K562 (cell line): ENCODE results near the gene ANKDD1A. TPM values are rescaled to one million over a fixed set of nuclear protein-coding genes. Genes with fewer than 3 reads are reported as not detected.

Experiments used
- ATAC-seq: fragments of 200-7000 bp; cut with Tn5 transposase; 3 replicates; pipeline ENCODE4 v1.9.1; 2020; ENCODE audit warnings: moderate library complexity
- BruUV-seq: library from RNA; stranded (reverse); fragments of 400-500 nt; replicated peaks from 2 replicates; lab custom pipeline; 2021; lab: Mats Ljungman, UMichigan
- CTCF ChIA-PET: fragments of 300-600 bp; formaldehyde crosslinking; extraction: SDS; loops from one replicate; lab custom pipeline; 2021; ENCODE audit warnings: low intra/inter-chr PET ratio; lab: Yijun Ruan, JAX
- POLR2A ChIA-PET: fragments of 300-600, 350-650 bp; sonication (Branson Sonifier 250); formaldehyde crosslinking; extraction: SDS; loops from one replicate; lab custom pipeline; 2021; ENCODE audit warnings: antibody characterized with exemption, inconsistent platforms; lab: Yijun Ruan, JAX
- DNase-seq, 4 experiments: peaks; one replicate each; pipeline versions ENCODE4 v3.0.0 to v3.0.0-alpha.2; 2011 to 2018; ENCODE audit warnings: low spot score in 3 of 4, mixed read lengths in 3 of 4; ENCODE audit errors: extremely low read depth in 1 of 4
- FAIRE-seq: peaks from 2 replicates; lab custom pipeline; 2011; peaks lifted over from hg19 to GRCh38; lab: Jason Lieb, UNC
- H2AFZ ChIP-seq: 2 replicates; pipeline ENCODE4 v1.6.0; 2011; ENCODE audit warnings: low read depth, low read length, control low read depth, inconsistent platforms
- H3K27ac ChIP-seq: fragments of 200-600 bp; 3 replicates; pipeline ENCODE4 v1.8.0; 2011; ENCODE audit warnings: low read depth, mild to moderate bottlenecking, control low read depth, inconsistent platforms, low read length, moderate library complexity, mixed read lengths; ENCODE audit errors: extremely low read depth
- H3K27me3 ChIP-seq, 2 experiments: fragments of 300-600 bp in 1 of 2; 2 replicates in 1 of 2; 3 replicates in 1 of 2; pipeline versions ENCODE4 v1.6.0 to v1.8.0; 2011; ENCODE audit warnings: inconsistent platforms in 2 of 2, low read length in 2 of 2, mild to moderate bottlenecking in 1 of 2, mixed read lengths in 1 of 2, moderate library complexity in 1 of 2; ENCODE audit not compliant: control insufficient read depth in 2 of 2, insufficient read depth in 2 of 2
- H3K36me3 ChIP-seq: fragments of 300-600 bp; 3 replicates; pipeline ENCODE4 v1.8.0; 2011; ENCODE audit warnings: mild to moderate bottlenecking, low read length, inconsistent platforms; ENCODE audit not compliant: control insufficient read depth, insufficient read depth
- H3K4me1 ChIP-seq, 2 experiments: fragments of 200-600 bp in 1 of 2; replicated peaks in 1 of 2; 2 replicates in 1 of 2; 3 replicates in 1 of 2; pipeline versions ENCODE4 v1.5.1 to v1.8.0; 2011; ENCODE audit warnings: inconsistent platforms in 2 of 2, low read length in 2 of 2, mild to moderate bottlenecking in 1 of 2, mixed read lengths in 1 of 2, moderate library complexity in 1 of 2; ENCODE audit not compliant: control insufficient read depth in 2 of 2, insufficient read depth in 2 of 2
- H3K4me2 ChIP-seq: 2 replicates; pipeline ENCODE4 v1.6.1; 2011; ENCODE audit warnings: low read length, control low read depth, inconsistent platforms, mixed read lengths; ENCODE audit not compliant: insufficient read depth
- H3K4me3 ChIP-seq: fragments of 200-600 bp; sonication (generic), shearing (Covaris generic); 2 replicates; pipeline ENCODE4 v1.5.1; 2016; ENCODE audit warnings: control low read depth, inconsistent platforms
- H3K79me2 ChIP-seq: fragments of 200-600 bp; 3 replicates; pipeline ENCODE4 v1.8.0; 2011; ENCODE audit warnings: low read length, inconsistent platforms; ENCODE audit not compliant: control insufficient read depth, insufficient read depth
- H3K9ac ChIP-seq, 2 experiments: 2 replicates each; pipeline versions ENCODE4 v1.6.0 to v1.6.1; 2011; ENCODE audit warnings: low read depth in 2 of 2, low read length in 2 of 2, control low read depth in 1 of 2, inconsistent platforms in 1 of 2, mild to moderate bottlenecking in 1 of 2, mixed read lengths in 1 of 2; ENCODE audit not compliant: insufficient read depth in 1 of 2
- H3K9me1 ChIP-seq: one replicate; pipeline ENCODE4 v1.6.0; 2011; ENCODE audit warnings: inconsistent platforms, mild to moderate bottlenecking, low read length, moderate library complexity; ENCODE audit not compliant: control insufficient read depth, insufficient read depth
- H3K9me3 ChIP-seq: replicated peaks from 2 replicates; pipeline ENCODE4 v1.5.1; 2011; ENCODE audit warnings: low read depth, low read length, inconsistent platforms; ENCODE audit not compliant: control insufficient read depth, insufficient read depth
- H4K20me1 ChIP-seq: replicated peaks from 2 replicates; pipeline ENCODE4 v1.6.1; 2011; ENCODE audit warnings: low read length, inconsistent platforms, mixed read lengths; ENCODE audit not compliant: control insufficient read depth, insufficient read depth
- EP300 ChIP-seq: IDR thresholded peaks from 2 replicates; pipeline ENCODE4 v1.6.1; 2012; ENCODE audit warnings: low read length, improper control_type of control experiment
- MLLT1 ChIP-seq, 2 experiments: fragments of 450-650 bp; IDR thresholded peaks; 2 replicates each; pipeline ENCODE4 v1.6.1; 2016
- MXI1 ChIP-seq: IDR thresholded peaks from 2 replicates; pipeline ENCODE4 v1.6.1; 2011; ENCODE audit warnings: low read depth, mild to moderate bottlenecking, improper control_type of control experiment, low read length
- NCOA6 ChIP-seq: fragments of 450-650 bp; IDR thresholded peaks from 2 replicates; pipeline ENCODE4 v1.6.1; 2017; ENCODE audit warnings: mild to moderate bottlenecking
- NR1H2 ChIP-seq: sonication (generic); formaldehyde crosslinking; IDR thresholded peaks from 2 replicates; pipeline ENCODE4 v1.4.0; 2020; ENCODE audit warnings: mild to moderate bottlenecking, missing genetic modification reagents
- ZEB2 ChIP-seq: fragments of 450-650 bp; IDR thresholded peaks from 2 replicates; pipeline ENCODE4 v1.6.1; 2016
- ZFP36 ChIP-seq: fragments of 150-350 bp; IDR thresholded peaks from 2 replicates; pipeline ENCODE4 v1.6.1; 2018; ENCODE audit warnings: low read length, low read depth; ENCODE audit not compliant: partially characterized antibody
- ZNF57 ChIP-seq: fragments of 450-650 bp; formaldehyde crosslinking; IDR thresholded peaks from 2 replicates; pipeline ENCODE4 v1.4.0; 2020; ENCODE audit warnings: mild to moderate bottlenecking, moderate library complexity
- WGBS: fragments of 100-300 bp; shearing (Covaris generic); methylation state at CpG from one replicate; pipeline ENCODE4 v1.1.6; 2016; ENCODE audit warnings: low coverage, mixed read lengths; ENCODE audit not compliant: insufficient coverage; ENCODE audit errors: missing lambda C conversion rate; 5-methylcytosine and 5-hydroxymethylcytosine counted together
- in situ Hi-C: fragments of 300-500 bp; cut with MboI; formaldehyde crosslinking; loops from 4 replicates; pipeline ENCODE4 v1.15.0; 2018; ENCODE audit warnings: inconsistent platforms, mixed read lengths
- intact Hi-C: fragments of 100-400 bp; cut with micrococcal nuclease; formaldehyde crosslinking; loops from 2 replicates; pipeline ENCODE4 v1.14.2; 2022
- polyA plus RNA-seq, 8 experiments: library from polyadenylated mRNA; depleted of rRNA in 4 of 8; stranded (reverse) in 5 of 8; unstranded in 3 of 8; fragments of >200 nt; fragmentation: Nextera tagmentation in 2 of 8; fragmentation: Illumina TruSeq in 1 of 8; extraction: Ambion mirVana in 2 of 8; extraction: Trizol in 1 of 8; gene quantifications; 2 replicates each; pipeline versions ENCODE4 v1.2.1 to v1.2.3, GENCODE V29; 2011 to 2014; ENCODE audit warnings: inconsistent platforms in 1 of 8, missing spikeins in 1 of 8
- total RNA-seq, 7 experiments: library from RNA; depleted of rRNA in 6 of 7; stranded (reverse); fragments of >200 nt in 6 of 7; fragmentation: Illumina TruSeq in 2 of 7; extraction: Trizol in 2 of 7; gene quantifications; 2 replicates each; pipeline versions ENCODE4 v1.2.1 to v1.2.3, GENCODE V29; 2011 to 2021; ENCODE audit warnings: low replicate concordance in 1 of 7

Gene ANKDD1A
- total and polyA plus RNA-seq, 9 of the 15 experiments (the other 6 are each of a cell fraction or from before 2014, with no cell fraction given): 0.08 to 0.80 (median 0.43) TPM

GRCh38 chr15:64869501-64869900 lies 42.2 kb upstream of the ANKDD1A start:
- Histone ChIP-seq H2AFZ (no peak overlapping the region), H3K9ac (no peak overlapping the region), H3K27ac (no peak overlapping the region), H3K4me2 (no peak overlapping the region), H3K36me3 (peaks cover 16% of the 10 kb centered on the region; the same call in 1 of the 3 replicates), H3K4me3 (no peak overlapping the region), H3K9me1 (no peaks in the 10 kb centered on the region), H3K27me3 (no peaks in the 10 kb centered on the region), H3K9me3 (no peaks in the 10 kb centered on the region), H4K20me1 (no peaks in the 10 kb centered on the region), H3K79me2 (no peaks in the 10 kb centered on the region), H3K4me1 (peaks cover 0 to 3% of the 10 kb centered on the region in 2 experiments; a peak in 1 of 5 replicates)
- in situ Hi-C loops: no loop called here
- BruUV-seq: no TSS peak
- no peak for FAIRE-seq
- POLR2A ChIA-PET: no interaction called here
- CTCF ChIA-PET: no interaction called here
- intact Hi-C loops: no loop called here
- no peak for TF ChIP-seq ZEB2
- DNase-seq: no peak
- no peak for ATAC-seq

- Histone ChIP-seq H4K20me1 (no peaks in the 10 kb centered on the region), H3K36me3 (peaks cover 8% of the 10 kb centered on the region; the same call in 1 of the 3 replicates), H3K9me1 (no peaks in the 10 kb centered on the region), H2AFZ (no peak overlapping the region), H3K9me3 (no peaks in the 10 kb centered on the region), H3K4me1 (peaks cover 0 to 3% of the 10 kb centered on the region in 2 experiments; a peak in 1 of 5 replicates), H3K79me2 (no peaks in the 10 kb centered on the region), H3K9ac (no peak overlapping the region), H3K4me3 (no peak overlapping the region), H3K27me3 (no peaks in the 10 kb centered on the region), H3K27ac (no peak overlapping the region), H3K4me2 (no peak overlapping the region)
- no TSS peak for BruUV-seq
- TF ChIP-seq ZNF57 (no peak), NCOA6 (no peak), NR1H2 (CRISPR knock-in tag) (no peak), EP300 (no peak), MXI1 (no peak), MLLT1 (IDR thresholded peaks at IDR 0.05) (no peak), ZFP36 (no peak)
- no peak for DNase-seq
- in situ Hi-C loops (no loop called here), intact Hi-C loops (no loop called here)
- ATAC-seq: no peak
- ChIA-PET POLR2A (interaction anchor here (0.6 kb wide), 1 partner anchor 428 kb away, joined by 3 read pairs; no protein-coding TSS in a partner anchor), CTCF (no interaction called here)
- 59% methylated on average over 9 of the region's 9 CpGs for WGBS
- FAIRE-seq: no peak
Observed at GRCh38 chr15:64870353-64870752, 41.3 kb upstream of the ANKDD1A start.
